ENCODE results near the gene ECEL1.

Gene ECEL1

GRCh38 chr2:232501331-232501771 lies 13.7 kb upstream of the ECEL1 start:
- FAIRE-seq, result no peak
- no peak for DNase-seq (ENCODE audit: insufficient read length, low spot score)

GRCh38 chr2:232498452-232498851 lies 10.8 kb upstream of the ECEL1 start:
- FAIRE-seq (no peak), DNase-seq (ENCODE audit: insufficient read length, low spot score) (no peak)

- DNase-seq (ENCODE audit: insufficient read length, low spot score) (no peak), FAIRE-seq (no peak)
Measured at GRCh38 chr2:232497348-232497747, 9.7 kb upstream of the ECEL1 start.

GRCh38 chr2:232496501-232497270 lies 9.1 kb upstream of the ECEL1 start:
- DNase-seq (ENCODE audit: insufficient read length, low spot score), result no peak
- FAIRE-seq, result no peak

- FAIRE-seq (no peak), DNase-seq (ENCODE audit: insufficient read length, low spot score) (no peak)
Measured at GRCh38 chr2:232495292-232495691, 7.7 kb upstream of the ECEL1 start.

GRCh38 chr2:232494542-232494941 lies 6.9 kb upstream of the ECEL1 start:
- no peak for DNase-seq (ENCODE audit: insufficient read length, low spot score)
- no peak for FAIRE-seq

- no peak for DNase-seq (ENCODE audit: insufficient read length, low spot score)
- no peak for FAIRE-seq
Measured at GRCh38 chr2:232493701-232494474, 6.3 kb upstream of the ECEL1 start.

GRCh38 chr2:232492963-232493700 lies 5.5 kb upstream of the ECEL1 start:
- FAIRE-seq (no peak), DNase-seq (ENCODE audit: insufficient read length, low spot score) (no peak)

GRCh38 chr2:232492236-232492848 lies 4.7 kb upstream of the ECEL1 start:
- no peak for FAIRE-seq
- DNase-seq (ENCODE audit: insufficient read length, low spot score), result no peak

- FAIRE-seq (no peak), DNase-seq (ENCODE audit: insufficient read length, low spot score) (no peak)
Measured at GRCh38 chr2:232491139-232491780, 3.6 kb upstream of the ECEL1 start.

- DNase-seq (ENCODE audit: insufficient read length, low spot score) (no peak), FAIRE-seq (no peak)
Measured at GRCh38 chr2:232490221-232491138, 2.8 kb upstream of the ECEL1 start.

GRCh38 chr2:232489516-232490220 lies 2.0 kb upstream of the ECEL1 start:
- DNase-seq (ENCODE audit: insufficient read length, low spot score), result no peak
- FAIRE-seq, result no peak

- no peak for FAIRE-seq
- no peak for DNase-seq (ENCODE audit: insufficient read length, low spot score)
Measured at GRCh38 chr2:232488721-232489300, 1.2 kb upstream of the ECEL1 start.

GRCh38 chr2:232488097-232488711 lies 570 bp upstream of the ECEL1 start:
- no peak for FAIRE-seq
- DNase-seq (ENCODE audit: insufficient read length, low spot score), result no peak

GRCh38 chr2:232486558-232487384 lies 863 bp downstream of the ECEL1 start:
- DNase-seq (ENCODE audit: insufficient read length, low spot score), result no peak
- FAIRE-seq, result no peak

GRCh38 chr2:232485757-232486557 lies 1.7 kb downstream of the ECEL1 start:
- FAIRE-seq (no peak), DNase-seq (ENCODE audit: insufficient read length, low spot score) (no peak)
